Kidney (tissue), 14 donors: ENCODE results near the gene RBMS3. TPM values are rescaled to one million over a fixed set of nuclear protein-coding genes. Genes with fewer than 3 reads are reported as not detected.
A peak's percentile ranks its signal among the peaks of the same experiment; 100 is the strongest.

Experiments used
- DNase-seq, 5 donors: peaks; one replicate each; pipeline ENCODE4 v3.0.0-alpha.2; 2013 to 2020
- FAIRE-seq: peaks from 2 replicates; lab custom pipeline; 2012; peaks lifted over from hg19 to GRCh38; lab: Jason Lieb, UNC
- H3K27ac ChIP-seq, 2 donors: one replicate each; pipeline ENCODE4 v1.7.0; 2013; ENCODE audit warnings: low read depth in 2 of 2, low read length in 2 of 2, inconsistent platforms in 1 of 2
- H3K27me3 ChIP-seq: one replicate; pipeline ENCODE4 v1.7.1; 2013; ENCODE audit warnings: low read length, inconsistent platforms; ENCODE audit not compliant: control insufficient read depth, insufficient read depth
- H3K36me3 ChIP-seq, 3 donors: one replicate each; pipeline versions ENCODE4 v1.7.0 to v1.7.1; 2013; ENCODE audit warnings: low read length in 3 of 3, control low read depth in 1 of 3, inconsistent platforms in 1 of 3; ENCODE audit not compliant: insufficient read depth in 3 of 3, control insufficient read depth in 2 of 3
- H3K4me1 ChIP-seq, 3 donors: one replicate each; pipeline versions ENCODE4 v1.7.0 to v1.7.1; 2013; ENCODE audit warnings: low read length in 3 of 3, inconsistent platforms in 1 of 3, low read depth in 1 of 3; ENCODE audit not compliant: control insufficient read depth in 2 of 3, insufficient read depth in 2 of 3
- H3K4me3 ChIP-seq, 3 donors: one replicate each; pipeline versions ENCODE4 v1.7.0 to v1.8.1; 2013; ENCODE audit warnings: low read length in 3 of 3, control low read depth in 1 of 3, inconsistent platforms in 1 of 3
- H3K9ac ChIP-seq, 3 donors: one replicate each; pipeline versions ENCODE4 v1.7.0 to v1.7.1; 2013; ENCODE audit warnings: low read length in 3 of 3, control low read depth in 1 of 3, inconsistent platforms in 1 of 3
- H3K9me3 ChIP-seq, 3 donors: one replicate each; pipeline versions ENCODE4 v1.7.0 to v1.7.1; 2013; ENCODE audit warnings: low read length in 3 of 3, control low read depth in 1 of 3, inconsistent platforms in 1 of 3; ENCODE audit not compliant: control insufficient read depth in 2 of 3, insufficient read depth in 1 of 3
- intact Hi-C: fragments of 100-400 bp; cut with DNase I; formaldehyde crosslinking; loops from one replicate; pipeline ENCODE4 v1.11.1; 2022
- polyA plus RNA-seq: library from polyadenylated mRNA; stranded (reverse); fragments of 350-450 nt; fragmentation: Illumina TruSeq; extraction: RNeasy Lipid Tissue Mini Kit (QIAGEN cat#74804); gene quantifications from one replicate; pipeline ENCODE4 v1.2.3, GENCODE V29; 2014; ENCODE audit warnings: low read depth, low replicate concordance; ENCODE audit not compliant: insufficient read depth
- total RNA-seq: library from RNA; stranded (reverse); fragmentation: NEBNext Ultra II Directional; extraction: Animal tissue kit (Norgen Biotek cat#: 25700); gene quantifications from one replicate; pipeline ENCODE4 v1.2.1, GENCODE V29; 2021
- TF ChIP-seq, protein P1 (sequence below): IDR thresholded peaks from 3 replicates; pipeline ENCODE4 v1.5.1; 2012; ENCODE audit warnings: mild to moderate bottlenecking, moderate library complexity, borderline replicate concordance; ENCODE audit not compliant: insufficient read depth; ENCODE audit errors: extremely low read depth
- donor health status: control.
- donor health status: control.
- donor health status: control.
- donor health status: control.
- donor health status: control.
- donor health status: DM: yes; HTN: yes; CAD: no.
- donor health status: Normal renal cell carcinoma (clear cell type).

RBMS3 gene
- total and polyA plus RNA-seq, 2 donors from 2014 or later: 3.2 to 48.8 TPM

GRCh38 chr3:29279806-29280205 is 1.1 kb upstream of the RBMS3 start:
- Histone ChIP-seq H3K27me3 (no peaks in the 10 kb centered on the region), H3K36me3 (no peaks in the 10 kb centered on the region), H3K4me3 (peak overlapping the region in 1 of 3 donors; percentile 18), H3K4me1 (peaks cover 0 to 2% (median 0%) of the 10 kb centered on the region in 3 donors), H3K9ac (no peak overlapping the region), H3K9me3 (no peaks in the 10 kb centered on the region), H3K27ac (no peak overlapping the region)
- peak in 4 of 5 donors; percentile 36 to 49 (median 42) for DNase-seq
- TF ChIP-seq, protein P1, sequence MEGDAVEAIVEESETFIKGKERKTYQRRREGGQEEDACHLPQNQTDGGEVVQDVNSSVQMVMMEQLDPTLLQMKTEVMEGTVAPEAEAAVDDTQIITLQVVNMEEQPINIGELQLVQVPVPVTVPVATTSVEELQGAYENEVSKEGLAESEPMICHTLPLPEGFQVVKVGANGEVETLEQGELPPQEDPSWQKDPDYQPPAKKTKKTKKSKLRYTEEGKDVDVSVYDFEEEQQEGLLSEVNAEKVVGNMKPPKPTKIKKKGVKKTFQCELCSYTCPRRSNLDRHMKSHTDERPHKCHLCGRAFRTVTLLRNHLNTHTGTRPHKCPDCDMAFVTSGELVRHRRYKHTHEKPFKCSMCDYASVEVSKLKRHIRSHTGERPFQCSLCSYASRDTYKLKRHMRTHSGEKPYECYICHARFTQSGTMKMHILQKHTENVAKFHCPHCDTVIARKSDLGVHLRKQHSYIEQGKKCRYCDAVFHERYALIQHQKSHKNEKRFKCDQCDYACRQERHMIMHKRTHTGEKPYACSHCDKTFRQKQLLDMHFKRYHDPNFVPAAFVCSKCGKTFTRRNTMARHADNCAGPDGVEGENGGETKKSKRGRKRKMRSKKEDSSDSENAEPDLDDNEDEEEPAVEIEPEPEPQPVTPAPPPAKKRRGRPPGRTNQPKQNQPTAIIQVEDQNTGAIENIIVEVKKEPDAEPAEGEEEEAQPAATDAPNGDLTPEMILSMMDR: no peak
- intact Hi-C loops: no loop called here
- no peak for FAIRE-seq

GRCh38 chr3:29281094-29281343 is 148 bp downstream of the RBMS3 start:
- intact Hi-C loops: no loop called here
- Histone ChIP-seq H3K4me1 (peaks cover 0 to 2% (median 0%) of the 10 kb centered on the region in 3 donors), H3K36me3 (no peaks in the 10 kb centered on the region), H3K9me3 (no peaks in the 10 kb centered on the region), H3K27me3 (no peaks in the 10 kb centered on the region), H3K9ac (peak overlapping the region; percentile 16 to 94 (median 74)), H3K4me3 (peak overlapping the region; percentile 84 to 93 (median 88)), H3K27ac (peak overlapping the region; percentile 68 to 89)
- no peak for DNase-seq
- TF ChIP-seq, protein P1: no peak
- FAIRE-seq: no peak

DNA sequence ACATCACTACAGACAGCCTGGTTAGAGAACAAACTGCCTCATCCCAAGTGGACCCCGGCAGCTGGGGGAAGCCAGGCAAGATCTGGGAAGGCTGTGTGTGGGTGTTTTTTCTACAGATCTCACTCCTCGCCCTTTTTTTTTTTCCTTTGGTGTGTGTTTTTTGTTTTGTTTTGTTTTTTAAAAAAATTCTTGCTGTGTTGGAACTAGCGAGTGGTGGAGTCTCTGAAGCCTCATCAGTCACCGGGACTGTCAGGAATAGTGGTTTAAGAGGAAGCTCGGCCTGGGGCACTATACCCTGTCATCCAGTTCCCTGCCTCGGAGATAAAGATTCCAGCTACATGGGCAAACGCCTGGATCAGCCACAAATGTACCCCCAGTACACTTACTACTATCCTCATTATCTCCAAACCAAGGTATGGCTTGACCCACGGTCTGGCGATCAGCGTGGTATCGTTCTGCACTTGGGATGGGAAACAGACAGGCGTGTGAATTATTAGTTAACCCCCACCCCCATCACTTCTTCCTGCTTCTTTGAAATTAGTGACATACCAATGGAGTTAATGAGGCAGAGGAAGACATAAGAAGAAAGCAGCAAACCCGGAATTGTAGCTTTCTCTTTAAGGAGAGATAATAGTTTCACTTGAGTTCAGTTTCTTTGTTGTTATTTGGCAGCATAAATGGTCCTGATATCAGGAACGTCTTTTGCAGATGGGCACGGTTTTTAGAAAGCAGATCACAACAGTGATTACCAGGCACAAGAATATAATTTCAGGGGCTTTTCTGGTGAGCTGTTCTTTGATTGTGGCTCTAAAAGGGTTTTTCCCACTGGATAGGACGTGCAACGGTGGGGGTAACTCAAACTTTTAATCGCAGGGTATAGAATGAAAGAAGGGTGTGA is 722 bp downstream of the RBMS3 start:
- no peaks in the 10 kb centered on the region for H3K27me3 ChIP-seq
- peak overlapping the region; percentile 68 to 89 for H3K27ac ChIP-seq
- no peaks in the 10 kb centered on the region for H3K36me3 ChIP-seq
- TF ChIP-seq, protein P1: no peak
- intact Hi-C loops: no loop called here
- no peak for FAIRE-seq
- H3K4me3 ChIP-seq: peak overlapping the region; percentile 84 to 93 (median 88)
- peak; percentile 40 to 82 (median 65) for DNase-seq
- H3K9me3 ChIP-seq: no peaks in the 10 kb centered on the region
- peaks cover 0 to 2% (median 0%) of the 10 kb centered on the region in 3 donors for H3K4me1 ChIP-seq
- H3K9ac ChIP-seq: peak overlapping the region; percentile 74 to 94 (median 85)
